ENCODE measurements around the gene MAPKAPK3. TPM values are rescaled to one million over a fixed set of nuclear protein-coding genes. Genes with fewer than 3 reads are reported as not detected.

Gene MAPKAPK3
- total RNA-seq, 1 donor from 2014 or later = 38.1 TPM

GRCh38 chr3:50672656-50673055, 55.7 kb downstream of the MAPKAPK3 start:
- DNase-seq (ENCODE audit: extremely low spot score in 2 of 2) = no peak
- H3K9me3 ChIP-seq = no peaks in the 10 kb centered on the region
- H3K27ac ChIP-seq = no peak overlapping the region
- no peak overlapping the region for H3K4me3 ChIP-seq
- no peaks in the 10 kb centered on the region for H3K27me3 ChIP-seq
- TF ChIP-seq, protein P1, sequence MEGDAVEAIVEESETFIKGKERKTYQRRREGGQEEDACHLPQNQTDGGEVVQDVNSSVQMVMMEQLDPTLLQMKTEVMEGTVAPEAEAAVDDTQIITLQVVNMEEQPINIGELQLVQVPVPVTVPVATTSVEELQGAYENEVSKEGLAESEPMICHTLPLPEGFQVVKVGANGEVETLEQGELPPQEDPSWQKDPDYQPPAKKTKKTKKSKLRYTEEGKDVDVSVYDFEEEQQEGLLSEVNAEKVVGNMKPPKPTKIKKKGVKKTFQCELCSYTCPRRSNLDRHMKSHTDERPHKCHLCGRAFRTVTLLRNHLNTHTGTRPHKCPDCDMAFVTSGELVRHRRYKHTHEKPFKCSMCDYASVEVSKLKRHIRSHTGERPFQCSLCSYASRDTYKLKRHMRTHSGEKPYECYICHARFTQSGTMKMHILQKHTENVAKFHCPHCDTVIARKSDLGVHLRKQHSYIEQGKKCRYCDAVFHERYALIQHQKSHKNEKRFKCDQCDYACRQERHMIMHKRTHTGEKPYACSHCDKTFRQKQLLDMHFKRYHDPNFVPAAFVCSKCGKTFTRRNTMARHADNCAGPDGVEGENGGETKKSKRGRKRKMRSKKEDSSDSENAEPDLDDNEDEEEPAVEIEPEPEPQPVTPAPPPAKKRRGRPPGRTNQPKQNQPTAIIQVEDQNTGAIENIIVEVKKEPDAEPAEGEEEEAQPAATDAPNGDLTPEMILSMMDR (IDR thresholded peaks at IDR 0.05) = no peak
- TF ChIP-seq POLR2A (IDR thresholded peaks at IDR 0.05) (no peak), POLR2AphosphoS5 (IDR thresholded peaks at IDR 0.05; ENCODE audit: insufficient read depth in 1 of 2, low read depth in 1 of 2) (no peak)
- intact Hi-C loops (cut with DNase I) = no loop called here
- no peaks in the 10 kb centered on the region for H3K36me3 ChIP-seq
- peaks cover 5% of the 10 kb centered on the region for H3K4me1 ChIP-seq

DNA sequence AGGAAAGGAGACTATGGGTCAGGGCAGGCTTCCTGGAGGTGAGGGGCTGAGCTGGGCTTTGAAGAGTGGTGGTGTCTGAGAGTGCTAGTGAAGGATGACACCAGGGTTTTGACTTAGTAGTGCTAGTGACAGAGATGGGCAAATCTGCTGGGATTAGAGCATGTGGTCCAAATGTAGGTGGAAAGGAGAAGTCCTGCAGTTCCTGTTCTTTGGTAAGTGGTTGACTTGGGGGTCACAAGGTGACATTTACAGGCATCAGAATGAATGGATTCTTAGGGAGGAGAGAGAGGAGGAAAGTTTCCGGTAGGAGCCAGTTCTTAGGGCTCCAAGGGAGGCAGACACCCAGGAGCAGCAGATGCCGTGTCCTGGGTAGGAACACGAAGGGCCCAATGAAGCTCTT, 57.0 kb downstream of the MAPKAPK3 start:
- no peak for DNase-seq (ENCODE audit: extremely low spot score in 2 of 2)
- Histone ChIP-seq H3K4me1 (peaks cover 5% of the 10 kb centered on the region), H3K9me3 (no peaks in the 10 kb centered on the region), H3K27me3 (peaks cover 3% of the 10 kb centered on the region), H3K4me3 (no peak overlapping the region), H3K36me3 (no peaks in the 10 kb centered on the region), H3K27ac (no peak overlapping the region)
- intact Hi-C loops (cut with DNase I) = no loop called here
- TF ChIP-seq POLR2A (IDR thresholded peaks at IDR 0.05) = no peak
- TF ChIP-seq, protein P1 (IDR thresholded peaks at IDR 0.05) = no peak
- no peak for TF ChIP-seq POLR2AphosphoS5 (IDR thresholded peaks at IDR 0.05; ENCODE audit: insufficient read depth in 1 of 2, low read depth in 1 of 2)

DNA sequence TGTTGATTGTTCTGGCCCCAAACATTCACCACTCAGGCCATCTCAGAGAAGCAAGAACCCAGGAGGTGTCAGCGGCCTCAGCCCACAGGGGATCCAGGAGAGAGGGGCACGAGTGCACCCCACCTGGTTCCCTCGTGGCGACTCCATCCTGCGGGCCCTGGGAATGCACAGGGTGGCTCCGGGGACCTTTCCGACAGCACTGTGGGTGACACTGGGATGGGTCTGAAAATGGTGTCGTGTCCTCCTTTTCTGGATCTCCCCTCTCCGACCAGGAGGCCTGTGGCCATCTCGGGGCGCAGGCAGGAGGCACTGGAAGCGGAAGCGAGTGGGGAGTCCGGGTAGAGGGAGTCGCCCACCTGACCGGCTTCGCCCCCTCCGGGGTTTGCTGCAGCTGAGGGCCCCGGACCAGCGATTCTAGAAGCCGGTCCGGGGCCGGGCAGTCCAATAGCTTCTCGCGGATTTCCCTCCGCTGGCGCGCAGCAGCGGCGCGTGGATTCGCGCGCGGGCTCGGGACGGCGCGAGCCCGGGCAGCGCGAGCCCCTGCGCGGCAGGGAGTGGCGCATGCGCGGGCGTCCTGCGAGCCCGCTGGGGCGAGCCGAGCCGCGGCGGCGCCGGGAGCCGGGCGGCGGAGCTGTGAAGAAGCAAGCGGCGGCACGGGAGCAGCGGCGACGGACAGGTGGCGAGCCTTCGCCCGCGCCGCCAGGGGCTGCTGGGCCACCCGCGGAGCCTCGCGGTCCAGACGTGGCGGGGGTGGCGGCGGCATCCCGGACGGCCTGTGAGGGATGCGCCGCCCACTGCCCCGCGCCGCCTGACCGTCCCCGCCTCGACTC, 57.6 kb downstream of the MAPKAPK3 start, which contains the start of gene DOCK3:
Gene DOCK3, plus strand, starts transcription at position 579 of the 830 bp plus-strand sequence. CDS start 337 bp downstream, outside the sequence.
- DNase-seq (ENCODE audit: extremely low spot score in 2 of 2) = no peak
- H3K9me3 ChIP-seq = no peaks in the 10 kb centered on the region
- peaks cover 5% of the 10 kb centered on the region for H3K4me1 ChIP-seq
- no peak within 1 kb of the TSS for H3K27ac ChIP-seq
- H3K27me3 ChIP-seq = peaks cover 3% of the 10 kb centered on the region
- no peak for TF ChIP-seq POLR2AphosphoS5 (IDR thresholded peaks at IDR 0.05; ENCODE audit: insufficient read depth in 1 of 2, low read depth in 1 of 2)
- TF ChIP-seq POLR2A (IDR thresholded peaks at IDR 0.05) = no peak
- TF ChIP-seq, protein P1 (IDR thresholded peaks at IDR 0.05) = no peak
- H3K4me3 ChIP-seq = peak within 1 kb of the TSS; percentile 31 to 57
- H3K36me3 ChIP-seq = no peaks in the 10 kb centered on the region
- intact Hi-C loops (cut with DNase I) = no loop called here

DNA sequence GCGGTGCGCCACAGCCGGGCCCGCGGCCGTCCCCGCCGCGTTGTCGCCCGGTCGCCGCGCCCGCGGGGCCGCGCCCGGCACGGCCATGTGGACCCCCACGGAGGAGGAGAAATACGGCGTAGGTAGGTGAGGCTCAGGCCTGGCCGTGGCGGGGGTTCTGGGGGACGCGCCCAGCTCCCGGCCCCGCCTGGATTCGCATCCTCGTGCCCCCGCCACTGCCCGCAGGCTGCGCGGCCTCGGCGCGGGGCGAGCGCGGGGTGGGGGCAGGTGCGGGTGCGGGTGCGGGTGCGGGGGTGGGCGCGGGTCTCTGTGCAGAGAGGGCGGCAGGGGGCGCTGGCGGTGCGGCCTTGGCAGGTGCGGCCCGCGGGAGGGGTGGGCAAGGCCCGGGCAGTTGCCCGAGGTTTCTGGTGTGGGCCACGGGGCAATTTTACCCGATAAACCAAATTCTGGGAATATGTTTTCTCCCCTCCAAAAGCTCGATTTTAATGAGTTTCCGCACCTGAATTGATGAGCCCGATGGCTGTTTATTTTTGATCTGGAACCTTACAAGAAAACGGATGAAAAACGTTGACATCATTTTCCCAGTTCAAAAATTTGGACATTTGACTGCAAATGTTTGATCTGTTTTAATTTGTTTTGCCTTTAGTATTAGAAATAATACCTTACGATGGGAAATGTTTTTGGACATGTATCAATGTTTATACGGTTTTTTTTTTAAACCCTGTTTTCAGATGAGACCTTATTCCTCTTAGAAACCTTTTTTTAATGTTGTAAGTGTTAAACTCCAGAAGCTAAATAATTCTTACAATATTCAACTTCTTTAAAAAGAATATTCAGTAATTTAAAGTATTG, 58.5 kb downstream of the MAPKAPK3 start:
- Histone ChIP-seq H3K27ac (no peak overlapping the region), H3K36me3 (no peaks in the 10 kb centered on the region), H3K9me3 (no peaks in the 10 kb centered on the region), H3K4me1 (peaks cover 5% of the 10 kb centered on the region), H3K27me3 (peaks cover 3% of the 10 kb centered on the region), H3K4me3 (peak overlapping the region; percentile 31 to 57)
- TF ChIP-seq POLR2AphosphoS5 (IDR thresholded peaks at IDR 0.05; ENCODE audit: insufficient read depth in 1 of 2, low read depth in 1 of 2) (no peak), POLR2A (IDR thresholded peaks at IDR 0.05) (no peak)
- TF ChIP-seq, protein P1 (IDR thresholded peaks at IDR 0.05) = no peak
- no peak for DNase-seq (ENCODE audit: extremely low spot score in 2 of 2)
- intact Hi-C loops (cut with DNase I) = no loop called here

Measured in vagina (tissue), 2 donors.